COR-L47 (cell line): Measurements from ENCODE around the gene MPV17.
"Not testable (repeated sequence)": the region's sequence is repeated elsewhere in the genome, so short reads cannot be mapped to it uniquely, and the experiment has no call there.

ENCODE experiments used
- DNase-seq: peaks from one replicate; lab custom pipeline; 2025; lab: John Stamatoyannopoulos, UW

The MPV17 gene

GRCh38 chr2:27323596-27324285 is 844 bp upstream of the MPV17 start:
- DNase-seq, result no peak

- no peak for DNase-seq
Measured at GRCh38 chr2:27322301-27322765, 564 bp downstream of the MPV17 start.

DNA sequence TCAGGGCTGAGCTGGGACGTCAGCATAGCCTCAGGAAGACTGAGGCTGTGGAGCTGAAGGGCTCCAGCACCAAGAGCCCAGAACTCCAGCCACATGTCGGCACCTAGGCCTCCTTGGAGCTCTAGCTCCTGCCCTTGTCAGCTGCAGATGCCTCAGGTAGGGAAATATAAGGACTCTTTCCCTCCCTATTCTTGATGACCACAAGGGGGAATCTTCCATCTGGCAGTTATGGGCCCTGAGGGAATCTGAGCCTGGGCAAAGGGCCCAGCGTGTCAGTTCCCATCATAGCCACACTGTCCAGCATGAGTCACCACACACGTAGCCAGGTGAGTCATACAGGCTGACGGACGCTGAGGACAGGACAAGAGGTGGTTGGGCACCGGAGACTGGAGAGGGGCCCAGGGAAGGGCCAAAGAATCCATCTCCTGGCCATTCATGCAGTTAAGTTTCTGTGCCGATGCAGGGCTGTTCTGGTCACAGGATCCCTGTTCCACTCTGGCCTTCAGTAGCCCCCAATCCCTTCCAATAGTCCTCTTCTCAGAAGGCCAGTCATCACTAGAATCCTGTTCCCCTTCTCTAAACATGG is 1.8 kb downstream of the MPV17 start:
- peak; percentile 18 for DNase-seq

DNA sequence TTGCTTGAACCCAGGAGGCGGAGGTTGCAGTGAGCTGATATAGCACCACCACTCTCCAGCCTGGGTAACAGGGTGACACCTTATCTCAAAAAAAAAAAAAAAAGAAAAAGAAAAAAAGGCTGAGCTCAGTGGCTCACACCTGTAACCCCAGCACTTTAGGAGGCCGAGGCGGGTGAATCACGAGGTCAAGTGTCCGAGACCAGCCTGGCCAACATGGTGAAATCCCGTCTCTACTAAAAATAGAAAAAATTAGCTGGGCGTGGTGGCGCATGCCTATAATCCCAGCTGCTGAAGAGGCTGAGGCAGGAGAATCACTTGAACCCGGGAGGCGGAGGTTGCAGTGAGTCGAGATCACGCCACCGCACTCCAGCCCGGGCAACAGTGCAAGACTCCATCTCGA is 3.1 kb downstream of the MPV17 start:
- not testable (repeated sequence) for DNase-seq

GRCh38 chr2:27316655-27317412 is 6.1 kb downstream of the MPV17 start:
- peak; percentile 89 for DNase-seq

DNA sequence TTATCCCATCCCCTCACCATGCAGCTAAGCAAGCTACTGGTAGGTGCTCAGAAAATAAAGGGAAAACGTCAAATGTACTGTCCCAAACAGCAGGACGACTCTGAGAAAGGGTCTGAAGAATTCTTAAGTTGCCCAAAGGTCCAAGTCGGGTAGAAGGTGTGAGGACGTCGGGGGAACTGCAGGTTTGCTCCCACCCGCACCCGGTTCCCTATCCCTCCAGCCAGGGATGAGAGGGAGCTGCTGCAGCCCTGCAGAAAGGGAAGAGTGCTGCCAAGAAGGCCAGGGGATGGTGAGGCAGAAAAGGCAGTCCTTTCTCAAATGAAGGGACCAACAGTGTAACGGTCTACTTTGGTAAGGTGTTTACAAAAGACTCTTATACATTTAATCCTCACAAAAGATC is 7.8 kb downstream of the MPV17 start:
- no peak for DNase-seq

- no peak for DNase-seq
Measured at GRCh38 chr2:27314709-27315108, 8.2 kb downstream of the MPV17 start.

DNA sequence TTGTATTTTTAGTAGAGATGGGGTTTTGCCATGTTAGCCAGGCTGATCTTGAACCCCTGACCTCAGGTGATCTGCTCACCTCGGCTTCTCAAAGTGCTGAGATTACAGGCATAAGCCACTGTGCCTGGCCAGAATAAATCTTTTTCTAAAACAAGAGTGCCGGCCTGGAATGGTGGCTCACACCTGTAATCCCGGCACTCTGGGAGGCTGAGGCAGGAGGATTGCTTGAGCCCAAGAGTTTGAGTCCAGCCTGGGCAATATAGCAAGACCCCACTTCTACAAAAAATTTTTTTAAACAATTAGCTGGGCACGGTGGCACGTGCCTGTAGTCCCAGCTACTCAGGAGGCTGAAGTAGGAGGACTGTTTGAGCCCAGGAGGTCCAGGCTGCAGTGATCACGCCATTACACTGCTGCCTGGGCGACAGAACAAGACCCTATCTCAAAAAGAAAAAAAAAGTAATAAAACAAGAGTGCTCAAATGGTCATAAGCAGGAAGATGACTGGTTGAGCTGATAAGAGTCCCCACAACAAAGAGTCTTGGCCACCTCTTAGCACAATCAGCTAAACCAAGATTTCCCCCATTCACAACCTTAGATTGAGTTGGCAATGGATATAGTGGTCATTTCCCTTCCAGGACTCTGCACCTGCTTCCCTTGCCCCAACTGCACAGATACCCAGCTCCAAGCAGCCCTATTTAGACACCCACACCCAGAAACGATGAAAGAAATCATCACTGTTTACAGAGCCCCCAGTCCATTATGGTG is 8.8 kb downstream of the MPV17 start:
- no peak for DNase-seq

- no peak for DNase-seq
Measured at GRCh38 chr2:27312152-27312551, 10.7 kb downstream of the MPV17 start.

DNA sequence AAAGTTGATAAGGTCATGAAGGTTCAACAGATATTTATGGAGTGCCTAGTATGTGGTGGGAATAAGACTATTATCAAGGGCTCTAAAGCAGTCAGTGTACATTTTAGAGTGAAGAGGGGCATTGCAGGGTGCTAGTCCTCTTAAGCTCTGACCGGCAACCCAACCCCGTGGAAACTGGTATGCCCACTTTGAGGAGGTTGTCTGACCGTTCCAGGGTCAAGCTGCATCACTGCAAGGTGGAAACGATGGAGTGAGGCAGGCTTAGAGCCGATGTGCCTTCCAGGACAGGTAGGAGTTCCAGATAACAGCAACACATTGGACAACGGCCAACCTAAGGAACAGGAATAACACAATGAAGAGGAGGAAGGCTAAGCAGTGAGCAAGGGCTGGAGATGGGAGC is 13.2 kb downstream of the MPV17 start:
- no peak for DNase-seq

DNA sequence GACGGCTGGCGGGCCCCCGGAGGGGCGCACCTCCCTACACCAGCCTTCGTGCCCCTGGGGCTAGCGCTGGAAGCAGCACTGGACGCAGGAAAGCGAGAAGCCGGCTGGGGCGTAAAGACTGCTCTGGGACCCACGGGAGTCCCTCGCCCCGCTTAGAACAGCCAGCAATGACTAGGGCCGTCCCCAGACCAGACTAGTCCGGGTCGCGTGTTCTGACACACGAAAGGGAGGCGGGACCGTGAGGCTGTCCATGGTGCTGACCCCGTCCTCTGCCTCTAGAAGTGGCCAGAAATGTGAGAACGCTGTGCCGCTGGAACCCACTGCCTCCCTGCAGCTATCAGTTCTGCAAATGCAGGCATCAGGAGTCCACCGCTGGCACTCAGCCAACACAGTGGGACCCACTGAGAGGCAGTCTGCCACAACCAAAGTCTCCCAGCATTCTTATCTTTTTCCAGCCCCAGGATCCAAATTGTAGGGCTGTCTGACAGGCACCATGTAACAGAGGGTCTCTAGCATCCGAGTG is 14.5 kb downstream of the MPV17 start, which contains the start of gene UCN:
TSS of gene UCN (minus strand) at position 87 of the 523 bp plus-strand sequence. CDS start 550 bp downstream, outside the sequence.
- DNase-seq, result no peak

GRCh38 chr2:27307545-27308358 is 15.1 kb downstream of the MPV17 start:
- no peak for DNase-seq

DNA sequence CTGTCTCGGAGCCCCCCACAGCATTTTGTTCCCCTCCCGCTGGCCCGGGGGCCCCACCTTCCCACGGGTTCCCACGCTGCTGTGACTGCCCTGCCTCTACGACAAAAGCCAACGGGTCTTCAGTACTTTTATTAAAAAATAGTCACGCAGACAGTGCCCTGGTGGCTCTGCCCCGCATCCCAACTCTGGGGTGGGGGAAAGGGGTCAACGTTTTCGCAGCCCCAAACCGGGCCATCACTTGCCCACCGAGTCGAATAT is 15.7 kb downstream of the MPV17 start:
- no peak for DNase-seq

- DNase-seq, result no peak
Measured at GRCh38 chr2:27306573-27307286, 16.2 kb downstream of the MPV17 start.

DNA sequence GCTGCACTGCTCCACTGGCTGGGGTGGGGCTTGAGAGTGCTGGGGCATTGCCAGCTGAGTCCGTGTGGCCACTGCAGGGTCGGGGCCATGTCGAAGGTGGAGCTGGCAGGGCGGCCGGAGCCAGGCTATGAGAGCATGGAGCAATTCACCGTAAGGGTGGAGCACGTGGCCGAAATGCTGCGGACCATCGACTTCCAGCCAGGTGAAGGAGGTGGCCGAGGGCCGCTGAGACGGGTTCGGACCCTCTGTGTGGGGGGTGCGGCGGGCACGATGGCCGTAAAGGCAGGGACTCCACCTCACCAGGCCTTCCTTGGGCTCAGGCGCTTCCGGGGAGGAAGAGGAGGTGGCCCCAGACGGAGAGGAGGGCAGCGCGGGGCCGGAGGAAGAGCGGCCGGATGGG is 16.8 kb downstream of the MPV17 start:
- DNase-seq, result no peak

GRCh38 chr2:27305516-27305915 is 17.4 kb downstream of the MPV17 start:
- no peak for DNase-seq

- no peak for DNase-seq
Measured at GRCh38 chr2:27304488-27305240, 18.2 kb downstream of the MPV17 start.

GRCh38 chr2:27303093-27304025 is 19.5 kb downstream of the MPV17 start:
- DNase-seq, result peak; percentile 62

DNA sequence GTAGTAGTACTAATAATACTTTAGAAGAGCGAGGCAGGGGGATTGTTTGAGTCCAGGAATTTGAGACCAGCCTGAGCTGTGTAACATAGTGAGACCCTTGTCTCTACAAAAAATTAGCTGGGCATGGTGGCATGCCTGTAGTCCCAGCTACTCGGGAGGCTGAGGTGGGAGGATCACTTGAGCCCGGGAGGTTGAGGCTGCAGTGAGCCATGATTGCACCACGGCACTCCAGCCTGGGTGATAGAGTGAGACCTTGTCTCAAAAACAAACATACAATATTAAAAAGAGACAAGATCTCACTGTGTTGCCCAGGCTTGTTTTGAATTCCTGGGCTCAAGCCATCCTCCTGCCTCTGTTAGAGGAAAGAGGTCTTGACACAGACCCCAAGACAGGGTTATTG is 22.3 kb downstream of the MPV17 start:
- not testable (repeated sequence) for DNase-seq
